LNCAP (cell line): ENCODE results near the gene CNTRL.

Experiments used
- TF ChIP-seq, protein P1 (sequence below): fragments of 450-650 bp; IDR thresholded peaks from 2 replicates; pipeline ENCODE4 v1.5.1; 2017; ENCODE audit warnings: mild to moderate bottlenecking

Gene CNTRL

GRCh38 chr9:121073038-121073437 lies 1.7 kb upstream of the CNTRL start:
- TF ChIP-seq, protein P1, sequence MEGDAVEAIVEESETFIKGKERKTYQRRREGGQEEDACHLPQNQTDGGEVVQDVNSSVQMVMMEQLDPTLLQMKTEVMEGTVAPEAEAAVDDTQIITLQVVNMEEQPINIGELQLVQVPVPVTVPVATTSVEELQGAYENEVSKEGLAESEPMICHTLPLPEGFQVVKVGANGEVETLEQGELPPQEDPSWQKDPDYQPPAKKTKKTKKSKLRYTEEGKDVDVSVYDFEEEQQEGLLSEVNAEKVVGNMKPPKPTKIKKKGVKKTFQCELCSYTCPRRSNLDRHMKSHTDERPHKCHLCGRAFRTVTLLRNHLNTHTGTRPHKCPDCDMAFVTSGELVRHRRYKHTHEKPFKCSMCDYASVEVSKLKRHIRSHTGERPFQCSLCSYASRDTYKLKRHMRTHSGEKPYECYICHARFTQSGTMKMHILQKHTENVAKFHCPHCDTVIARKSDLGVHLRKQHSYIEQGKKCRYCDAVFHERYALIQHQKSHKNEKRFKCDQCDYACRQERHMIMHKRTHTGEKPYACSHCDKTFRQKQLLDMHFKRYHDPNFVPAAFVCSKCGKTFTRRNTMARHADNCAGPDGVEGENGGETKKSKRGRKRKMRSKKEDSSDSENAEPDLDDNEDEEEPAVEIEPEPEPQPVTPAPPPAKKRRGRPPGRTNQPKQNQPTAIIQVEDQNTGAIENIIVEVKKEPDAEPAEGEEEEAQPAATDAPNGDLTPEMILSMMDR, result no peak

GRCh38 chr9:121075251-121076036 lies 689 bp downstream of the CNTRL start:
- TF ChIP-seq, protein P1, result no peak

DNA sequence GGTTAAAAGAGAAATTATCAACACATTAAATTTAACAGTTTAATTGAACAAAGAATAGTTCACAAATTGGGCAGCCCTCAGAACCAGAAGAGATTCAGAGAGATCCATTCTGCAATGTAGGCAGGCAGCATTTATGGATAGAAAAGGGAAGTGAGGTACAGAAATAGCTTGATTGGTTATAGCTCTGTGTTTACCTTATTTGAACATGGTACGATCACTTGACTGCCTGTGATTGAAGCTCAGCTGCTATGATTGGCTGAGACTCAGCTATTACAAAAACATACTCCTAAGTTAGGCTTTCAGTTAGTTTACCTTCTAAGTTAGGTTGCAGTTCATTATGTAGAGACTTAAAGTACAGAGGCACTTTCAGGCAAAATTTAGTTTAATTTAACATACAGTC lies 7.3 kb downstream of the CNTRL start:
- TF ChIP-seq, protein P1, result no peak

- TF ChIP-seq, protein P1, result no peak
These were observed 10.9 kb downstream of the CNTRL start for GRCh38 chr9:121085661-121086060.

GRCh38 chr9:121088576-121088975 lies 13.8 kb downstream of the CNTRL start:
- TF ChIP-seq, protein P1, result no peak

- TF ChIP-seq, protein P1, result no peak
These were observed 20.3 kb downstream of the CNTRL start for GRCh38 chr9:121095057-121095456.

DNA sequence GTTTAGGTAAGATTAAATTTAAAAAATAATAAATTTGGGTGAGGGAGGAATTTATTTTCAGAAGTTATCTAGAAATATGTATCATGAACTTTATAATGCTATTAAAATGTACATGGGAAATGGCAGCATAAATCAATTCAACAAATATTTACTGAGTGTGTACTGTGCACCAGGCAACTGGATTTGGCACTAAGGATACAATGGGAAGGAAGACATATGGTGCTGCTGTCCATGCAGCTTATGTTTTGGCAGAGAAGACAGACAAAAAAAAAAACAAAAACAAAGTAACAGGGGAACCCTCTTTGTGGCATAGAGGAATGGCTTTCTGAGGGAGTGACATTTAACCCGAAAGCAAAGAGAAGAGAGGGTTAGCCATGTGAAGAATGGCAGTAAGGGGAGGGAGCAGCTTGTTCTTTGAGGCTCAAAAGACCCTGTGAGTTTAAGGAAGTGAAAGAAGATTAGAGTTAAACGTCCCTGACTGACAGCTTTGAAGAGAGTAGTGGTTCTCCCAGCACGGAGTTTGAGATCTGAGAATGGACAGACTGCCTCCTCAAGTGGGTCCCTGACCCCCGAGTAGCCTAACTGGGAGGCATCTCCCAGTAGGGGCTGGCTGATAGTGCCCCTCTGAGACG lies 23.9 kb downstream of the CNTRL start:
- TF ChIP-seq, protein P1, result no peak
